HFFc6 (cell line): ENCODE measurements around the gene PRR18. TPM values are rescaled to one million over a fixed set of nuclear protein-coding genes. Genes with fewer than 3 reads are reported as not detected.

Experiments used
- DNase-seq: peaks from one replicate; pipeline ENCODE4 v3.0.0-alpha.2; 2018
- H3K27ac Mint-ChIP-seq: 2 replicates; pipeline ENCODE4 v1.8.0; 2020; ENCODE audit warnings: mild to moderate bottlenecking, mixed read lengths
- H3K27me3 Mint-ChIP-seq: 2 replicates; pipeline ENCODE4 v1.8.0; 2021; ENCODE audit warnings: mild to moderate bottlenecking, moderate library complexity, mixed read lengths; ENCODE audit not compliant: insufficient read depth
- H3K36me3 Mint-ChIP-seq: 2 replicates; pipeline ENCODE4 v1.8.0; 2021; ENCODE audit warnings: low read depth, mixed read lengths
- H3K4me1 Mint-ChIP-seq: 2 replicates; pipeline ENCODE4 v1.8.0; 2020; ENCODE audit warnings: low read depth, mixed read lengths
- H3K4me3 Mint-ChIP-seq: 2 replicates; pipeline ENCODE4 v1.8.0; 2020; ENCODE audit warnings: mild to moderate bottlenecking, moderate library complexity, mixed read lengths
- H3K9me3 Mint-ChIP-seq: 2 replicates; pipeline ENCODE4 v1.8.0; 2020; ENCODE audit warnings: mild to moderate bottlenecking, mixed read lengths
- CTCF ChIP-seq: fragments of 200-600 bp; sonication (generic); IDR thresholded peaks from 2 replicates; pipeline ENCODE4 v1.5.0; 2021; ENCODE audit warnings: antibody characterized with exemption, mild to moderate bottlenecking
- total RNA-seq, 6 experiments: library from RNA; stranded (reverse); fragmentation: NEBNext Ultra II Directional; extraction: Animal tissue kit (Norgen Biotek cat#: 25700); gene quantifications; 2 replicates in 1 of 6; 3 replicates in 5 of 6; pipeline ENCODE4 v1.2.3, GENCODE V29; 2021

Gene PRR18
- total RNA-seq, 6 experiments from 2014 or later: not detected

- Mint-ChIP-seq H3K4me3 (no peak overlapping the region), H3K27ac (no peak overlapping the region), H3K9me3 (no peaks in the 10 kb centered on the region), H3K27me3 (peaks cover 9% of the 10 kb centered on the region), H3K36me3 (peaks cover 7% of the 10 kb centered on the region), H3K4me1 (peaks cover 15% of the 10 kb centered on the region)
- no peak for DNase-seq
- TF ChIP-seq CTCF: no peak
These were observed 36.0 kb upstream of the PRR18 start for GRCh38 chr6:166344240-166344639.

GRCh38 chr6:166343150-166343487 is 34.9 kb upstream of the PRR18 start:
- TF ChIP-seq CTCF: no peak
- peaks cover 7% of the 10 kb centered on the region for H3K27me3 Mint-ChIP-seq
- no peaks in the 10 kb centered on the region for H3K9me3 Mint-ChIP-seq
- peaks cover 15% of the 10 kb centered on the region for H3K4me1 Mint-ChIP-seq
- 0 out of 2 replicates have a peak overlapping the region, but pooled peaks have one; percentile 43 for H3K27ac Mint-ChIP-seq
- DNase-seq: no peak
- peaks cover 7% of the 10 kb centered on the region for H3K36me3 Mint-ChIP-seq
- H3K4me3 Mint-ChIP-seq: peak overlapping the region; percentile 98

GRCh38 chr6:166342349-166343149 is 34.4 kb upstream of the PRR18 start, which contains the start of gene SFT2D1:
SFT2D1 (minus strand) TSS chr6:166342545; CDS start chr6:166342481, 64 bp downstream.
- Mint-ChIP-seq H3K36me3 (peaks cover 10% of the 10 kb centered on the region), H3K27me3 (peaks cover 3% of the 10 kb centered on the region), H3K4me1 (peaks cover 15% of the 10 kb centered on the region)

GRCh38 chr6:166341977-166342348 is 33.8 kb upstream of the PRR18 start:
- Mint-ChIP-seq H3K4me1 (peaks cover 15% of the 10 kb centered on the region), H3K36me3 (peaks cover 14% of the 10 kb centered on the region), H3K9me3 (no peaks in the 10 kb centered on the region), H3K27me3 (peaks cover 3% of the 10 kb centered on the region), H3K27ac (peak overlapping the region; percentile 90), H3K4me3 (peak overlapping the region; percentile 98)
- no peak for DNase-seq
- TF ChIP-seq CTCF: no peak

More at GRCh38 chr6:166342349-166343149, 34.4 kb upstream of the PRR18 start, which contains the start of gene SFT2D1:
- H3K27ac Mint-ChIP-seq: peak within 1 kb of the TSS; percentile 90
- peak within 1 kb of the TSS; percentile 98 for H3K4me3 Mint-ChIP-seq
- no peak for TF ChIP-seq CTCF
- DNase-seq: peak; percentile 55
- H3K9me3 Mint-ChIP-seq: no peaks in the 10 kb centered on the region

GRCh38 chr6:166341464-166341863 is 33.3 kb upstream of the PRR18 start:
- DNase-seq: no peak
- Mint-ChIP-seq H3K9me3 (no peaks in the 10 kb centered on the region), H3K27me3 (peaks cover 3% of the 10 kb centered on the region), H3K27ac (peak overlapping the region; percentile 90), H3K36me3 (peaks cover 14% of the 10 kb centered on the region), H3K4me1 (peaks cover 15% of the 10 kb centered on the region), H3K4me3 (peak overlapping the region; percentile 98)
- no peak for TF ChIP-seq CTCF
